Epithelial cell of esophagus (primary cell): ENCODE results near the gene CEP95.

Source experiments
- DNase-seq: peaks from one replicate; pipeline ENCODE4 v3.0.0; 2010; ENCODE audit warnings: low read depth
- H3K4me3 ChIP-seq: 2 replicates; pipeline ENCODE4 v1.5.1; 2011; ENCODE audit warnings: mild to moderate bottlenecking, low read length, control low read depth
- TF ChIP-seq, protein P1 (sequence below): IDR thresholded peaks from 2 replicates; pipeline ENCODE4 v1.5.1; 2011; ENCODE audit warnings: low read depth, mild to moderate bottlenecking, low read length, control low read depth, inconsistent platforms; ENCODE audit not compliant: insufficient read depth; ENCODE audit errors: missing control alignments

The CEP95 gene

DNA sequence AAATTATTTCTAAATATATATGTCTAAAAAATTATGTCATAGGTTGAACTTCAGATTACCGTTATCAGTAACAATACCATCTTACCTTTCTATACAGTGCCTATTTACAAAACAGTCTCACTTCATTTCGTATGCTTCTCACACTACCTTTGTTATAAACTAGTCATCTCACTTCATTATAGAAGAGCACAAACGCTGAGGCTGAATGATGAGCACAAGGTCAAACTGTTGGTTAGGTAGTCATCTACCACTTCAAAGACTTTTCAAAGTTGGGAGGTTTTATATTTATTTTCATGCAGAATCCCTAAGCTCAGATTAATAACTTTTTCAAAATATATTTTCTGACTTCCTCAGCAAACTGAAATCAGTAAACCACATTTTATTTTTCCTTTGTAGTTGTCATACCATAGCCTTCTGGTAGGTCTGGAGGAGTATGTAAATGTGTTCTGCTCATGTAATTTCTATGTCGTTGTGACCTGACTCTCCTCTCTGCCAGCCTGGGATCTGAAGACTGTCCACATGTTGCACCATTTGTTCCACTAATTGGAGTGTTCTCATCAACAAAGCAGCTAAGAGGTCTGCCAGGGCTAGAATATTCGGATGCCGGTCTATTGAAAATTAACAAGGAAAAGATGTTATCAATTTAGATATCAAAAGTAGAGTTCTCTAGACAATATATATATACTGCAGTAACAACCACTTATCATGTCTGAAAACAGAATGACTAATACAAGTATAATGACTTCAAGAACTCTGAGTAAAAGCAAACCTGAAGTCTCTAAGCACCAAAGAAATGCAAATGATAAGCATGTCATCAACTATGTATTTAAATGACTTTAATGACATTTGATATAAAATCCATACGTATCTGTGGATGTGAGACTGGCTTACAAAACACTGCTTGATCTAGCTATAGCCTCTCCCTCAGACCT lies 73.9 kb downstream of the CEP95 start:
- DNase-seq, result no peak
- TF ChIP-seq, protein P1, sequence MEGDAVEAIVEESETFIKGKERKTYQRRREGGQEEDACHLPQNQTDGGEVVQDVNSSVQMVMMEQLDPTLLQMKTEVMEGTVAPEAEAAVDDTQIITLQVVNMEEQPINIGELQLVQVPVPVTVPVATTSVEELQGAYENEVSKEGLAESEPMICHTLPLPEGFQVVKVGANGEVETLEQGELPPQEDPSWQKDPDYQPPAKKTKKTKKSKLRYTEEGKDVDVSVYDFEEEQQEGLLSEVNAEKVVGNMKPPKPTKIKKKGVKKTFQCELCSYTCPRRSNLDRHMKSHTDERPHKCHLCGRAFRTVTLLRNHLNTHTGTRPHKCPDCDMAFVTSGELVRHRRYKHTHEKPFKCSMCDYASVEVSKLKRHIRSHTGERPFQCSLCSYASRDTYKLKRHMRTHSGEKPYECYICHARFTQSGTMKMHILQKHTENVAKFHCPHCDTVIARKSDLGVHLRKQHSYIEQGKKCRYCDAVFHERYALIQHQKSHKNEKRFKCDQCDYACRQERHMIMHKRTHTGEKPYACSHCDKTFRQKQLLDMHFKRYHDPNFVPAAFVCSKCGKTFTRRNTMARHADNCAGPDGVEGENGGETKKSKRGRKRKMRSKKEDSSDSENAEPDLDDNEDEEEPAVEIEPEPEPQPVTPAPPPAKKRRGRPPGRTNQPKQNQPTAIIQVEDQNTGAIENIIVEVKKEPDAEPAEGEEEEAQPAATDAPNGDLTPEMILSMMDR, result no peak

DNA sequence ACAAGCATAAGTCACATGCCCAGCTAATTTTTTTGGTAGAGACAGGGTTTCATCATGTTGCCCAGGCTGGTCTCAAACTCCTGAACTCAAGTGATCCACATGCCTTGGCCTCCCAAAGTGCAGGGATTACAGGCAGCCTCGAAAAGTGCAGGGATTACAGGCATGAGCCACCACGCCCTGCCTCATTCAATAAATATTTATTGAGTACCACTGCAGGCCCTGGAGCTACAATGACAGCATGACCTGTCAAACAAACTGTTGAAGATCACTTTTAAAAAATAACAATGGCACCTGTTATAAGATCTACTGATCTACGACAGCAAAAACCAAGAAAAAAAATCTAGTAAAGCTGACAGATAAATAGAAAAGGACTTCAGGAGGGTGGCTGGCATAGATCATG lies 76.3 kb downstream of the CEP95 start:
- TF ChIP-seq, protein P1, result no peak
- DNase-seq, result peak; percentile 8
- H3K4me3 ChIP-seq, result no peak overlapping the region

More for the DNA sequence above, 73.9 kb downstream of the CEP95 start:
- no peak overlapping the region for H3K4me3 ChIP-seq

- DNase-seq, result no peak
- TF ChIP-seq, protein P1, result no peak
- H3K4me3 ChIP-seq, result no peak overlapping the region
Measured at GRCh38 chr17:64585146-64585545, 78.4 kb downstream of the CEP95 start.
